ENCODE data around the gene ATP2A3. TPM values are rescaled to one million over a fixed set of nuclear protein-coding genes. Genes with fewer than 3 reads are reported as not detected.

Gene ATP2A3
- total and polyA plus RNA-seq, 12 donors: 1.3 to 29.1 (median 15.9) TPM

GRCh38 chr17:3982113-3982512 is 17.9 kb upstream of the ATP2A3 start:
- 88 to 97% (median 95%) methylated on average over 19 to 21 of the region's 21 CpGs for WGBS, 4 donors
- intact Hi-C loops (cut with DNase I): no loop called here
- DNase-seq: no peak
- H3K4me3 ChIP-seq: no peak overlapping the region
- H3K27me3 ChIP-seq: no peaks in the 10 kb centered on the region
- no peak overlapping the region for H3K27ac ChIP-seq
- TF ChIP-seq POLR2A (IDR thresholded peaks at IDR 0.05) (no peak), CTCF (IDR thresholded peaks at IDR 0.05) (no peak)
- H3K9me3 ChIP-seq (replicated peaks in 1 of 3): no peaks in the 10 kb centered on the region
- peaks cover 0 to 3% of the 10 kb centered on the region in 2 donors for H3K4me1 ChIP-seq (replicated peaks in 1 of 2)
- H3K36me3 ChIP-seq (replicated peaks in 1 of 2): no peaks in the 10 kb centered on the region

GRCh38 chr17:3981455-3981854 is 17.2 kb upstream of the ATP2A3 start:
- Histone ChIP-seq H3K9me3 (replicated peaks in 1 of 3) (no peaks in the 10 kb centered on the region), H3K27me3 (no peaks in the 10 kb centered on the region), H3K27ac (no peak overlapping the region), H3K4me3 (no peak overlapping the region), H3K4me1 (replicated peaks in 1 of 2) (peaks cover 6 to 9% of the 10 kb centered on the region in 2 donors), H3K36me3 (replicated peaks in 1 of 2) (no peaks in the 10 kb centered on the region)
- intact Hi-C loops (cut with DNase I): no loop called here
- 88 to 94% (median 92%) methylated on average over 10 to 23 of the region's 23 CpGs for WGBS, 4 donors
- DNase-seq: no peak
- no peak for TF ChIP-seq POLR2A (IDR thresholded peaks at IDR 0.05)
- no peak for TF ChIP-seq CTCF (IDR thresholded peaks at IDR 0.05)

- intact Hi-C loops (cut with DNase I): no loop called here
- whole genome bisulfite sequencing, 4 donors: 82 to 88% (median 85%) methylated on average over 15 to 19 of the region's 19 CpGs
- no peak overlapping the region for H3K27ac ChIP-seq
- DNase-seq: no peak
- peaks cover 8 to 14% of the 10 kb centered on the region in 2 donors for H3K4me1 ChIP-seq (replicated peaks in 1 of 2)
- TF ChIP-seq CTCF (IDR thresholded peaks at IDR 0.05) (no peak), POLR2A (IDR thresholded peaks at IDR 0.05) (no peak)
- no peaks in the 10 kb centered on the region for H3K9me3 ChIP-seq (replicated peaks in 1 of 3)
- H3K4me3 ChIP-seq: no peak overlapping the region
- H3K36me3 ChIP-seq (replicated peaks in 1 of 2): no peaks in the 10 kb centered on the region
- H3K27me3 ChIP-seq: no peaks in the 10 kb centered on the region
These were observed 16.3 kb upstream of the ATP2A3 start for GRCh38 chr17:3980381-3981014.

GRCh38 chr17:3979290-3979611 is 15.0 kb upstream of the ATP2A3 start:
- Histone ChIP-seq H3K4me3 (no peak overlapping the region), H3K27me3 (no peaks in the 10 kb centered on the region), H3K27ac (no peak overlapping the region), H3K36me3 (replicated peaks in 1 of 2) (no peaks in the 10 kb centered on the region), H3K9me3 (replicated peaks in 1 of 3) (peaks cover 0 to 8% (median 0%) of the 10 kb centered on the region in 3 donors), H3K4me1 (replicated peaks in 1 of 2) (peaks cover 8 to 14% of the 10 kb centered on the region in 2 donors)
- intact Hi-C loops (cut with DNase I): no loop called here
- 84 to 97% (median 96%) methylated on average over 4 of the region's 4 CpGs for WGBS, 4 donors
- TF ChIP-seq POLR2A (IDR thresholded peaks at IDR 0.05) (no peak), CTCF (IDR thresholded peaks at IDR 0.05) (no peak)
- DNase-seq: no peak

All from adrenal gland (tissue), 12 donors.